Measurements from ENCODE around the gene FILIP1L. TPM values are rescaled to one million over a fixed set of nuclear protein-coding genes. Genes with fewer than 3 reads are reported as not detected.

FILIP1L gene
- polyA plus RNA-seq, 4 donors = 17.6 to 24.4 (median 22.2) TPM

DNA sequence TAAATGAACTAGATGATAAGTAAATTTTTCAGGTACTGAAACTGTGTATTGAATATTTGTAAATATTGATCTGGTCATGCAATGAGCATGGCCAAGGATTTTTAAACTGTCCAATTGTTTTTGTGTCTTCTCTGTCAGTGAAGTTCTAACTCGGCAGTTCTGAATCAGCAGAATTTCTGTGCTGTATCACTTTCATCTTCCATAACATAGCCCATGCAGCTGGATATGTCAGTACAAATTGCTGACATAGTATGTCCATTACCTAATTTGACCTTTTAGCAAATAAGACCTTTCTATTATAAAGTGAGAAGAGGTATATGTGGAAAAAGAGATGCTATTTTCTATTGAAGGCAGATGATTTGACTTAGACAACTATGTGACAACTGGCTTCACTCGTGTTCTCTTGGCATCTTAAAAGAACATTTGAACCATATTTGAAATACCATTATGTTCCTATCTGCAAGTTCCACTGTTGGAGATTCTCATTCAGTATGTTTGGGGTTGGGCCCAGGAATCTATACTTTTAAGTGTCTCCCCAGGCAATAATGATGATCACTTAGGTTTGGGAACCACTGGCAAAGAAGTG lies 206.2 kb downstream of the FILIP1L start:
- DNase-seq (ENCODE audit: low read depth in 4 of 4, low spot score in 3 of 4) = no peak

DNA sequence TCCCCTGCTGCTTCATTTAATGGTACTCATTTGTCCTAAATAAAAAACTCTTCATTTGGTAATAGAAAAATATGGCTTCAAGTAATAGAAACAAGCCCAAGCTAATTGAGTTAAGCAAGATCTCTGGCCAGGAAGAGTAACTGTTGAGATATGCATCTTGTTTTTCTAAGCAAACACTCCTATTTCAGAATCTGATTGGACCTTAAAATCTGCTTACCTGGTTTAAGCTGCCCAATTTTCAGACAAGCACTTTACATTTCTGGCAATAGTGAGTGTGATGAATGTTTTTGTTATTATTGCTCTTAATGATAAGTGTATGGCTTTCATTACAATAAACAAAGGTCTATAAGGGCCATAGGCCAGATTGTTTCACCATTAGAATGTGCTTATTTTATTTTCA lies 210.4 kb downstream of the FILIP1L start:
- no peak for DNase-seq (ENCODE audit: low read depth in 4 of 4, low spot score in 3 of 4)

DNA sequence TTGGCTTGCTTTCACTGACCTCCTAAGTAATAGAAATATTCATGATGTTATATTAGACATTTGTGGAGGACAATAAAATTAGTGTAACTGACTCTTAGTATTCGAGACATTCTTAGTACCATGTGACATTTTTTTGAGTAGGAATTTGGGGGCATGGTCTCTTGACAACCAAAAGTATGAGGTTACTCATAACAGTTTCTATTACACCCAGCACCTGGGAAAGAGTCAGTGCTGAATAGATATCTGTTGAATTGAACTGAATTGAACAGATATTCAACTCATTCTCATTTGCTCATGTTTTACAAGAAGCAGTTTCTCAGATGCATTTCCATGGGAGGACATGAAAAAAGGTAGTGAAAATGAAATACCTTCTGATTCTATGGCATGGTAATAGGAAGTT lies 212.2 kb downstream of the FILIP1L start:
- DNase-seq (ENCODE audit: low read depth in 4 of 4, low spot score in 3 of 4) = no peak

DNA sequence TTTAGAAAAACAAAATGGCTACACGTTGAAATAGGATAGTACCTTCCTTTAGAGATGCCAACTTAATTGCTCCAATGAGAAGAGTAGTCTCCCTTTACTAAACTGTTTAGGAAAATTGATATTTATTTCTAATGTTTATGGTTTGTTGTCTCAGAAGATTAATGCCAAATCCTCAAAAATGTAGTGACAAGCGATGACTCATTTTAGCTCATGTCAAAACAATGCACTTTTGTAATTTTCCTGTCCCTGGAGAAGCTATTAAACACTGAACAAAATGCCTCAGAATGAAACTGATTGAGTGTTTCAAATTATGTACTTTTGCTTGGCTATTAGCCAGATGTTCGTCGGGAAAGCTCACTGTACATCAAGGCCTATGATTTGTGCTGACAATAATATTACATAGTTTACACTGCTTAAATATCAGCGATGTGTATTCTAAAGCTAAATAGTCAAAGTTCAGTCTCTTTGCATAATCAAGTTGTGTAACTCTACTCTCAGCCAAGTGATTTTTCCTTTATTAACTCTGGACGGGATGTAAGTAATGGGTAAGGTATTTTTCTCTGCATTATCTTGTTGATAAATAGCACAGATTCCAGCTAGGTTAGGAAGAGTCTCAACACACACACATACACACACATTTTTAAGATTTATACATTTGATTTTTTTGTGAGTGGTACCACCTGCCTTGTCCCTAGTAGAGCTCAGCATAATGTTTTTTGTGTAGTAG lies 212.9 kb downstream of the FILIP1L start:
- DNase-seq (ENCODE audit: low read depth in 4 of 4, low spot score in 3 of 4) = no peak

DNA sequence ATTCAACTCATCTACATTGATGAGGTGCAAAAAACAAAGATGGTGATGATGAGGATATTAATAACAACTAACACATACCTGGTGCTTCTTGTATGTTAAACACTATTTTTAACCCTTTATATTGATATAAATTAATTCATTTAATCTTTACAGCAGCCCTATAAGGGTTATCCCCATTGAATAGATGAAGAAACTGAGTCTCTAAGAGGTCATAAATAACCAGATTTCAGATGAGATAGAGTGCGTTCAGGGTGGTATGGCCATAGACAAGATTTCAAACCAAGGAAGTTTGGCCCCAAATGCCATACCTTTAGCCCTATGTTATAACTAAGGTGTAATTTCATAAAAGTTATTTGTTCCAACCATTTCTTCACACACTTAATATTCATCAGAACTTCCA lies 214.1 kb downstream of the FILIP1L start:
- DNase-seq (ENCODE audit: low read depth in 4 of 4, low spot score in 3 of 4) = no peak

DNA sequence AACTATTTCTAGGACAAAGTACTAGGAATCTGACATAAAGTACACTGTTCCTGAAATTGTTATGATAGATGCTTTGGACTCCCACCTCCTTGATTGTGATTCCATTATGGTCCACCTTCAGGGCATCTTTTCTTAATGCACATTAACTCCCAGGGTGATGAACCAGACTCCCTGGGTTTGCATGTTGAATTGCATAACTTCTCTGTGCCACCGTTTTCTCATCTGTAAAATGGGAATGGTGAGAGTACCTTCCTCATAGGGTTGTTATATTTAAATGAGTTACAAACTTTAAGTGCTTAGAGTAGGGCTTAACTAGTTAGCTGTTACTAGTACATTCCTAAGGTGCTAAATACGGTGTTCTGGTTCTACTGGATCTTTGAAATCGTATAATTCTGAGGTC lies 214.7 kb downstream of the FILIP1L start:
- DNase-seq (ENCODE audit: low read depth in 4 of 4, low spot score in 3 of 4) = no peak

DNA sequence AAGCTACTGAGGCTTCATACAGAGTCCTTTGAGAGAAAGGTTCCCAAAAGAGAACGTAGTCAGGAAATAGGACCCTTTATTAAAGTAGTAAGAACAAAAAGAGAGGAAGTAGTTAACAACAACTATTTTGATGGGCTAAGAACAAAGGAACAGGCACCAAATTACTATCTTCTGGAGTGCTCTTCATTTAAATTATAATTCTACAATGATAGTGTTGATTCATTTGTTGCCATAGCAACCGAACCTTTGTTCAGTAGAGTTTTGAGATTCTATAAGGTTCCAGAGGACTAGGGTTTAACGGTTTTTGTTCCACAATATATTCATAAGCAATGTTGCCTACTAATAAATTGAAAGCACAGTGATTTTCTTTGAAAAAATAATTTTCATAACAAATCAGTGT lies 217.8 kb downstream of the FILIP1L start:
- DNase-seq (ENCODE audit: low read depth in 4 of 4, low spot score in 3 of 4) = no peak

DNA sequence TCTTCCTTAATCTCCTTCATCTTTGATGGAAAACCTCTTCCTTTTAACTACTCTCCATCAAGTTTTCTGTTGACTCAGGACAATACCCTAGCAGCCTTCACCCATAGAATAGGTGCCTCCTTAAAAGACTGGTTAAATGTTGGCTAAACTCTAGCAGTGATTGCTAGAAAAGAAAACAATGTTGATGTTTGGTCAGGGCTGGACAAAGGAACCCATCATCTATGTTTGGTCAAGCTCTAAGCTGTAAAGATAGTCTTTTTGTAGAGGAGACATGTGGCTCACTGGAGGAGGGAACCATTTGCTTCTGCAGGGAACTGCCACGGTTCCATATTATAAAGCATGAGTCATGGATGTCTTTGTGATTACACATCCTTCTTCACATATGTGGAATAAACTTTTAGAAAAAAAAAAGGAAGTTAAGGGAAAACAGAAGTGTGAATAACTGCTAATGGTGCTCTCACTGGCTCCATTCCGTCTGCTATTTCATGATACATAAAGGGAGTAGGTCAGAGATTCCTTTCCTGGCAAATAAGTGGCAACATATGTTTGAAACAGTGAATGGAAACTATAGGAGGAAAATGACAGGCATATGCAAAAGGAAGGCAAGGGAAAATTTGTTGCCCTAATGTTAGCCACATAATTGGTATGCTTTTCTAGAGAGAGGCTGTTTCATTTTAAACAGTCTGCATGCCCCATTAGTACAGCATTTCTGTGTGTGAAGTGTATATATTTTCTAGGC lies 218.4 kb downstream of the FILIP1L start:
- no peak for DNase-seq (ENCODE audit: low read depth in 4 of 4, low spot score in 3 of 4)

DNA sequence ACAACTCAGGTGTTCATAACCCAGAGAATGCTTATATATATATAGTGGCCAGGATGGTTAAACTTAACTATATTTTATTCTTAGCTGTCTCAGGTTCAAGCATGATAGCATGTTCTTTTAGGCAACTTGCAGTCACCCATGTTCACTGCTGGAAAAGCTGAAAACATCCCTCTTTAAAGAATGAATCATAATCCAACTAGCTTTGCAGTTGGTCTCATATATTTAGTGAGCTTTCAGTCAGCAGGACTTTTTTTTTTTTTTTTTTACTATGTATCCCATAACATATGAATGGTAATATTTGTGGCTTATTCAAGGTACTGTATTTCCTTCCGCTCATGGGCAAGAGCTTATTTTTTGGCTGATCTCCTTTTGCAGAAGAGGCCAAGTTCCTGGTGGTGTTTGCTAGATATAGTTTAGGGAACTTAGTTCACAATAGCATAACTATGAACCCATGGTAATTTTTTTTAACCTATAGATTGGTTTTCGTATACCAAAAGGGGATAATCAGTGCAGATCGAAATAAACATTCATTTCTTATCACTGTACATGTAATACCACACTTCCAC lies 219.1 kb downstream of the FILIP1L start:
- no peak for DNase-seq (ENCODE audit: low read depth in 4 of 4, low spot score in 3 of 4)

DNA sequence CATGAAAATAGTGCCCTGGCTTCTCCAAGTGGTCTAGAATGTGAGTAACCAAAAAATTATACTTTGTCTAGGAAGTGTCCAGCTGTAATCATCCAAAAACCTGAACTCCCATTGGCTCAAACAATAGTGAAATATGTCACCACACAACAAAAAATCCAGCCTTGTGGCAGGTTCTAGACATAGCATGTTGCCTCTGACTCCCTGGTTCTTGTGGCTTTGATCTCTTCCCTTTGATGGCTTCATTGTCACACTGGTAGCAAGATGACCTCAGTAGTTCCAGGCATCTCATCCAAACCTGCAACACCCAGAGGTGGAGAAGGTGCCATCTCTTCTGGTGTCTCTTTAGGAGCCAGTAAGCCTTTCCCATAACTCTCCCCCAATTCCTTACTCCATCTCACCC lies 222.0 kb downstream of the FILIP1L start:
- DNase-seq (ENCODE audit: low read depth in 4 of 4, low spot score in 3 of 4) = no peak

DNA sequence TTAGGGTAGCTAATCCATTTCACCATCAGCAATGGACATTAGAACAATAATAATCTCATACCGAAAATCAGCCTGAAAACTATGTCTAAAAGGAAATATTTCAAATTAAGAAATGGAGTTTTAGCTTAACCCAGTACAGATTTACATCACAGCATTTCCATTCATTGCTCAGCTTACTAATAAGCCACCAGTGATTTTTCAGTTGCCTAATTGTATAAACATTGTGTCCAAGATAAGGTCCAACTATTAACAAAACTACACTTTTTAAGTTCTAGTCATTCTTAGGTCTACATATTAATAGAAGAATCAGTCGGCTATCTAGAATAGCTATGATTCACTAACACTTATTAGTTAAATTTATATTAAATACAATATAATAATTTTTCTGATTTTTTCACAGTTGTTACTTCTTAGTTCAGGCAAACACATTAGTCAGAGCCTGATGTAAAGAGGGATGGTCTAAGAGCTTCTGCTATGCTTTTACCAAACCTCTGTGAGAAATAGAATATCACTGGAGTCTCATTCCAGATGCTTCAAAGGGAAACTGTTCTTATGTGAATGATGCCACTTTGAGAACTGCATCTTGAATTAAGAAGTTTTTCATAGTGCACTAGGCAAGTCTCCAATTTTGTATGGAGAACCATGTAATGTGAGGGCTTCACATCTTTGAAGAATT lies 222.6 kb downstream of the FILIP1L start:
- no peak for DNase-seq (ENCODE audit: low read depth in 4 of 4, low spot score in 3 of 4)

DNA sequence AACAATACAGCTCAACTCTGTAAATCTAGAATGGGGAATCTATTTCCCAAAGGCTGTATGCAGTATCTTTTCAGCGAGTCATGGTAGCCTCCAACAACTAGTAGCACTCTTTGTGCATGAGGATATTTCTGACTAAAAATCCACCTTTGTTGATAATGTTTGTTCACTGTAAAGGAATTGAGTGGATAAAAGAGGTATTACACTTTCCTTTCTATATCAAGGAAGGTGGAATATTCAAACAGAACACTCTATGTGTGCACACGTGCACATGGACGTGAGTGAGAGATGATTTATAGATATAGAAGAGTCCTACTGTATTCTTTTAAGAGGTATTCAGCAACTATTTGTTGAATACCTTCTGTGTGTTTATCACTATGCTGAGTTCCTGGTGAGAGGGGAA lies 228.4 kb downstream of the FILIP1L start:
- no peak for DNase-seq (ENCODE audit: low read depth in 4 of 4, low spot score in 3 of 4)

DNA sequence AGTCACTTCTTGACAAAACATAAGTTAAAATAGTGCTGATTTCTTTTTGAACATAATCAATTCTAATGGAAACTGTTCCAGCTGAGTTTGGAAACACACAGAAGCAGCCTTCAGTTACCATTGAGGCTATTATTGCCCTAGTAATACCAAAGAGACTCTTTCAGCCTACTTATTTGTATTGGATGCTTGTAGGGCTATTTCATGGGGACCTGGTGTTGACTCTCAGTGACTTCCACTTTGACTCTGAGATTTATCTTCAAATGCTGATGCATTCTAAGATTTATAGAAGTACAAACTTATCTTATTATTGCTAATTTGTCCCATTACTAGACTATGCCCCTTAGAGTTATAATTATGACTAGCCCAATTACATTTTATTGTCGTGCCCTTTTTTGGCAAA lies 229.2 kb downstream of the FILIP1L start:
- DNase-seq (ENCODE audit: low read depth in 4 of 4, low spot score in 3 of 4) = no peak

DNA sequence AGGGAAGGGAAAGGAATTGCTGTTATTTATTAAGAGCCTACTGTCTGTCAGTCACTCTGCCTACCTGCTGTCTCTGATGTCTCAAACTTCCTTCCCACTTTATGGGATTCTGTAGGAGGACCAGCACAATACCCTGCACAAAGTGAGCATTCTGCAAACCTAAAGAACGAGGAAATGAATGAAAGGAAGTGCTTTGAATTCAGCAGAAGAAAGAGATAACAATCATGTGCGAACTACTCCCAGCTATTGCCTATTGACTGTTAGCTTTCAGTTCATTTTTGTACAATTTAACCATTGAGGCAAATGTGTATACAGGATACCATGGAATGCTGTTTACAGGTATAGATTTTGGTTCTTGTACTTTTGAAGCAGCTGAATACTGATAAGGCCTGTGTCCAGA lies 229.8 kb downstream of the FILIP1L start:
- no peak for DNase-seq (ENCODE audit: low read depth in 4 of 4, low spot score in 3 of 4)

DNA sequence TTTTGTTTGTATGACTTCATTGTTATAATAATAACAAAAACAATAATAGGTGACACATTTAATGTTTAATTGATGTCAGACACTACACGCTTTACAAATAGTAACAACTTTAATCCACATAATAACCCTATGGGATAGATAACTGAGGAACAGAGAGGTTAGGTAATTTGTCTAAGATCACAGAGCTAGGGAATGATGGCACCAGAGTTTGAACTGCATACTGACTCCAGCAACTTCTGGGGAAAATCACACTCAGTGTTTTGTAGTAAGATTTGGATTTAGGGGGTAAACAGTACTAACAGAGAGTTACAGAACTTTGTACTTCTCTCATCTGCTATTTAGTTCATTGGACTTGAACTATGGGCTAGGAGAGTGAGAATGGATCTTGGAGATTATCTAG lies 230.6 kb downstream of the FILIP1L start:
- no peak for DNase-seq (ENCODE audit: low read depth in 4 of 4, low spot score in 3 of 4)

DNA sequence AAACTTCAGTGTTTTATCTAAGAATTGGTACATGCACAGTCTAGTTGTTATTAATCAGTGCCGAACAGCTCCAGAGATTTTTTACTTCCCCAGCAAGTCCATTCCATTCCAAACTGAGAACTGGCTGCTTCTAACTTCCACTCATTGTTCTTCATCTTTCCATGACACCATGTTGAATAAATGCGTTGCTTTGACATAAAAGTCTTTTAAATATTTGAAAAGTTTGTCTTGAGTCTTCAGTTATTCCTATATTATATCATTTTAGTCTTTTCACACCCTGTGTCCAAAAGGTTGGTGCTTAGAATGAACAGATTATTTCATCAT lies 231.2 kb downstream of the FILIP1L start:
- DNase-seq (ENCODE audit: low read depth in 4 of 4, low spot score in 3 of 4) = no peak

DNA sequence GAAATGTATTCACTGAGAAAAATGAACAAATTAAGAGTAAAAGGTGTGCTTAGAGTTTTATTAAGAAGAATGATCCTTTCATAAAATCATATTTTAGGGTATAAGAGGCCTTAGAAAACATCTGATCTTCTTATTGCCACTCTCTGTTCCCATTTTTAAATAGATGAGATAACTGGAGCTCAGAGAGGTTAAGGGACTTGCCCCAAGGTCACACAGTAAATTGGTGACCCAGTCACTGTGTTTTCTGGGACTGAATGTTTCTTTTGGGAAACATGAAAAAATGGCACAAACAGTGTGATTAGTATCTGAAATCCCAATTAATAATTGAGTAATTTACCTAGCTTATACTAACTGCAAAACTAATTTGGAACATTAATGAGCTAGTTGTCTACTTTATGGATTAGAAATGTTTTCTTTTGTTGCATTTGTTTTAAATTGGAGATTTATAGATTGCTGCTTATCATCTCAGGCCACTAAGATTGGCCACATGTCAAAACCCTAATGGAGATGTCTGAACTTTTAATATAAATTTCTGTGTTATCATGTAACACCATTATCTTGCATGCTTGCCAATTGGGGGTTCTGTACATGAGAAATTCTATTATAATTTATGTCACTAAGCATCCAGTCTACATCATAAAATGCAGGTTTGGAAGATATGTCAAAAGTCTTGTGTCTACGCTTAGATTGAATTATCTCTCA lies 231.7 kb downstream of the FILIP1L start:
- no peak for DNase-seq (ENCODE audit: low read depth in 4 of 4, low spot score in 3 of 4)

DNA sequence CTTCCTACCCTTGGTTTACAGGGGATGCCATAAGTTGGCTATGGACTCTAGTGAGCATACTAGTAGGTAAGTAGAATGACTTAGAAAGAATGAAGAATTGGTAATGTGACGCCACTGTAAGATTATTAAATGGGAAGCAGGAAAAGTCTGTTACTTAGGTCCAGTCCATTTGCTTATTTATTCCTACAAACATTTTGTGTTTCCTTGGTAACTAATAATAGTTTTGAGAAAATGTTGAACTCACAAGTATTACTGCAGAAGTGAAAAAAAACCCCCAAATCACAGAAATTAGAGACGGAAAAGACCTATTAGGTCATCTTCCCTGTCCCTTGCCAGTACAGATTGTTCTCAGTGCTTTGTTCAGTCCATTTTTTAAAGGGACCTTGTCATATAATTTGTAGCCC lies 233.2 kb downstream of the FILIP1L start:
- DNase-seq (ENCODE audit: low read depth in 4 of 4, low spot score in 3 of 4) = no peak

DNA sequence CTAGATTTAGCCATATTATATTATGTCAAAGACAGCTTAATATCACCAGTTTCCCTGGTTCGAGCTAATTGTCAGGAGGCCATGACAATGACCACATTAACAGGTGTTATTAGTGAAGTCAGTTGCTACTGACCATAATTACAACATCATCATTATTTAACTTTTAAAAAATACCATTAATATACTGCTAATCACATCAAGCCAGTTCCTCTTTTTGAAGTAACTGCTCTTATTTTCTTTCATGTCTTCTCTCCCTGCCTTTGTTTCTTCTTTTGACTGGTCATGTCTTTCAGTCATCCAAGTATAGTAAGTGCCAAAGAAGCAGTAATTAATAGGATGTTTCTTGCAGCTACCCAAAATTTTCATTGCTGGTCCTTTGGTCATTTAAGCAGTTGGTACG lies 235.0 kb downstream of the FILIP1L start:
- DNase-seq (ENCODE audit: low read depth in 4 of 4, low spot score in 3 of 4) = no peak

DNA sequence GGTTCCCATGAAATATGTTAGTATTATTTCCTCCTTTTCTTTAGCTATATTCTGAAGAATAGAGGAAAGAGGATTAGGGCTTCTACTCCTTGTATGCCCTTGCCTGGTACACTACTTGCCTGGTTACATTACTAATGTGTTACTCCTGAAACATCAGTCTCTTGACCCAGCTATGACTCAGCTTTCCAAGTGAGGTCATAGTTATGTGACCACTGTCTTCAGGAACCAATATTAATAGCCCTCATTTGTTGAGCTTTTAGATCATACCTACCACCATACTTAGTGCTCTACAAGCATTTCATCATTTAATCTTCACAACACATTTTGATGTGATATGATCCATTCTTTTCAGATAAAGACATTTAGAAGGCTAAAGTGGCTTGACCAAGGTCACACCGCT lies 236.3 kb downstream of the FILIP1L start:
- DNase-seq (ENCODE audit: low read depth in 4 of 4, low spot score in 3 of 4) = no peak

Data from right renal pelvis (tissue), 4 donors.